CD4-positive, alpha-beta T cell treated with Interleukin-17A for 4 hours (primary cell): ENCODE measurements around the gene SDC4.

ENCODE experiments used
- DNase-seq: peaks from one replicate; pipeline ENCODE4 v3.0.0-alpha.2; 2020; ENCODE audit warnings: mixed read lengths

Gene SDC4

GRCh38 chr20:45317826-45318225 is 30.4 kb downstream of the SDC4 start:
- DNase-seq, result no peak

- no peak for DNase-seq
Observed at GRCh38 chr20:45316150-45317080, 31.8 kb downstream of the SDC4 start.

GRCh38 chr20:45315672-45316071 is 32.6 kb downstream of the SDC4 start:
- no peak for DNase-seq

GRCh38 chr20:45313943-45314342 is 34.3 kb downstream of the SDC4 start:
- no peak for DNase-seq

GRCh38 chr20:45313065-45313695 is 35.0 kb downstream of the SDC4 start:
- DNase-seq, result no peak

GRCh38 chr20:45312241-45312640 is 36.0 kb downstream of the SDC4 start:
- no peak for DNase-seq

- peak; percentile 63 for DNase-seq
Observed at GRCh38 chr20:45311589-45312211, 36.5 kb downstream of the SDC4 start.

- DNase-seq, result no peak
Observed at GRCh38 chr20:45309075-45309474, 39.1 kb downstream of the SDC4 start.

- DNase-seq, result no peak
Observed at GRCh38 chr20:45308117-45308778, 40.0 kb downstream of the SDC4 start, which contains the start of gene MATN4. Gene MATN4, minus strand, starts transcription at chr20:45308299. Its CDS starts 2,717 bp downstream, at chr20:45305582.

GRCh38 chr20:45307076-45307640 is 41.1 kb downstream of the SDC4 start:
- no peak for DNase-seq

- DNase-seq, result peak; percentile 58
Observed at GRCh38 chr20:45306431-45306982, 41.7 kb downstream of the SDC4 start, which contains the start of gene RBPJL. Gene RBPJL, plus strand, starts transcription at chr20:45306840. Its CDS starts 83 bp downstream, at chr20:45306923.

GRCh38 chr20:45305262-45305661 is 43.0 kb downstream of the SDC4 start:
- no peak for DNase-seq

GRCh38 chr20:45304464-45304999 is 43.7 kb downstream of the SDC4 start:
- no peak for DNase-seq

GRCh38 chr20:45303586-45304463 is 44.4 kb downstream of the SDC4 start:
- DNase-seq, result no peak

GRCh38 chr20:45301824-45302271 is 46.4 kb downstream of the SDC4 start:
- no peak for DNase-seq

- DNase-seq, result peak; percentile 12
Observed at GRCh38 chr20:45300961-45301360, 47.3 kb downstream of the SDC4 start.

GRCh38 chr20:45299786-45300185 is 48.4 kb downstream of the SDC4 start:
- no peak for DNase-seq

GRCh38 chr20:45297786-45298497 is 50.3 kb downstream of the SDC4 start:
- no peak for DNase-seq

- no peak for DNase-seq
Observed at GRCh38 chr20:45294659-45295058, 53.6 kb downstream of the SDC4 start.

- DNase-seq, result no peak
Observed at GRCh38 chr20:45294003-45294368, 54.2 kb downstream of the SDC4 start.
